Endothelial cell of umbilical vein (primary cell): ENCODE measurements around the gene HRH2.

Experiments
- CTCF ChIP-seq, 2 donors: IDR thresholded peaks; 1 replicate in 1 of 2; 2 replicates in 1 of 2; pipeline ENCODE4 v1.5.1; 2011; ENCODE audit warnings: low read length in 2 of 2, mild to moderate bottlenecking in 2 of 2, moderate library complexity in 2 of 2, control low read depth in 1 of 2, inconsistent platforms in 1 of 2, low read depth in 1 of 2; ENCODE audit not compliant: insufficient read depth in 1 of 2; ENCODE audit errors: extremely low read depth in 1 of 2
- EZH2 ChIP-seq: IDR thresholded peaks from 2 replicates; pipeline ENCODE4 v1.6.1; 2012; ENCODE audit warnings: borderline replicate concordance, low read depth, mild to moderate bottlenecking, moderate library complexity, low read length, inconsistent platforms; ENCODE audit not compliant: severe bottlenecking
- JUN ChIP-seq: IDR thresholded peaks from 2 replicates; pipeline ENCODE4 v1.6.1; 2011; ENCODE audit warnings: borderline replicate concordance, low read depth; ENCODE audit not compliant: insufficient read length, insufficient read depth
- MAX ChIP-seq: IDR thresholded peaks from 2 replicates; pipeline ENCODE4 v1.6.1; 2011; ENCODE audit not compliant: insufficient read depth, insufficient read length
- POLR2A ChIP-seq: IDR thresholded peaks from 2 replicates; pipeline ENCODE4 v1.6.1; 2012; ENCODE audit warnings: low read depth, mild to moderate bottlenecking, control low read depth, low read length
- POLR2AphosphoS5 ChIP-seq: IDR thresholded peaks from 2 replicates; pipeline ENCODE4 v1.6.1; 2012; ENCODE audit warnings: low read depth, mild to moderate bottlenecking, control low read depth, low read length, moderate library complexity; ENCODE audit not compliant: insufficient read depth

- TF ChIP-seq CTCF (IDR thresholded peaks at IDR 0.05; ENCODE audit: extremely low read depth in 1 of 2, insufficient read depth in 1 of 2, low read depth in 1 of 2, low read length in 2 of 2) (no peak), MAX (no peak), POLR2A (no peak), EZH2 (no peak), POLR2AphosphoS5 (no peak), JUN (no peak)
These were observed 80.3 kb downstream of the HRH2 start for GRCh38 chr5:175738126-175738525.
